Neural cell (in vitro differentiated cells): Measurements from ENCODE around the gene CD164L2. TPM values are rescaled to one million over a fixed set of nuclear protein-coding genes. Genes with fewer than 3 reads are reported as not detected.

ENCODE experiments used
- H2AFZ ChIP-seq: fragments of 200-600, 300-800 bp; sonication (generic), shearing (Covaris generic); 2 replicates; pipeline ENCODE4 v1.6.0; 2014; ENCODE audit warnings: low read depth, mild to moderate bottlenecking, antibody characterized with exemption, low read length, moderate library complexity
- H3F3A ChIP-seq: fragments of 200-600 bp; shearing (Covaris generic); 2 replicates; pipeline ENCODE4 v1.6.1; 2016; ENCODE audit warnings: mild to moderate bottlenecking, moderate library complexity, mixed read lengths, antibody characterized with exemption, low read length; ENCODE audit not compliant: insufficient read depth, poor library complexity, severe bottlenecking
- H3K27ac ChIP-seq: fragments of 200-600, 300-800 bp; sonication (generic), shearing (Covaris generic); 2 replicates; pipeline ENCODE4 v1.5.1; 2014; ENCODE audit warnings: mild to moderate bottlenecking, low read length, moderate library complexity
- H3K27me3 ChIP-seq: fragments of 300-800, 200-600 bp; sonication (generic), shearing (Covaris generic); 2 replicates; pipeline ENCODE4 v1.6.0; 2014; ENCODE audit warnings: mild to moderate bottlenecking, low read depth, low read length, moderate library complexity; ENCODE audit not compliant: insufficient read depth
- H3K36me3 ChIP-seq: fragments of 300-800, 200-600 bp; sonication (generic), shearing (Covaris generic); 2 replicates; pipeline ENCODE4 v1.5.1; 2014; ENCODE audit warnings: mild to moderate bottlenecking, antibody characterized with exemption, low read length, moderate library complexity; ENCODE audit not compliant: insufficient read depth
- H3K4me2 ChIP-seq: fragments of 300-800, 200-600 bp; sonication (generic), shearing (Covaris generic); 2 replicates; pipeline ENCODE4 v1.6.0; 2014; ENCODE audit warnings: mild to moderate bottlenecking, low read length
- H3K4me3 ChIP-seq: fragments of 300-800, 200-600 bp; sonication (generic), shearing (Covaris generic); 2 replicates; pipeline ENCODE4 v1.5.1; 2014; ENCODE audit warnings: mild to moderate bottlenecking, low read length, moderate library complexity
- H3K79me2 ChIP-seq: fragments of 200-600 bp; shearing (Covaris generic); replicated peaks from 2 replicates; pipeline ENCODE4 v1.6.0; 2014; ENCODE audit warnings: mild to moderate bottlenecking, low read length, moderate library complexity; ENCODE audit not compliant: insufficient read depth
- H3K9ac ChIP-seq: fragments of 300-800, 200-600 bp; sonication (generic), shearing (Covaris generic); 2 replicates; pipeline ENCODE4 v1.6.1; 2016; ENCODE audit warnings: mild to moderate bottlenecking, low read length, mixed read lengths
- H3K9me2 ChIP-seq: fragments of 200-600 bp; shearing (Covaris generic); 2 replicates; pipeline ENCODE4 v1.6.1; 2016; ENCODE audit warnings: mild to moderate bottlenecking, low read length, mixed read lengths; ENCODE audit not compliant: insufficient read depth
- H3K9me3 ChIP-seq: fragments of 200-600, 300-800 bp; sonication (generic), shearing (Covaris generic); 2 replicates; pipeline ENCODE4 v1.6.1; 2016; ENCODE audit warnings: mild to moderate bottlenecking, mixed run types, low read length, moderate library complexity, mixed read lengths
- H4K20me1 ChIP-seq: fragments of 200-600 bp; shearing (Covaris generic); 2 replicates; pipeline ENCODE4 v1.6.1; 2016; ENCODE audit warnings: mild to moderate bottlenecking, mixed run types; ENCODE audit not compliant: insufficient read depth
- CTCF ChIP-seq: fragments of 450-650 bp; IDR thresholded peaks from 2 replicates; pipeline ENCODE4 v1.5.1; 2014; ENCODE audit warnings: antibody characterized with exemption, mild to moderate bottlenecking, moderate library complexity; ENCODE audit not compliant: poor library complexity, severe bottlenecking
- EP300 ChIP-seq: fragments of 450-650 bp; conservative IDR thresholded peaks from 2 replicates; pipeline ENCODE4 v1.6.1; 2014; ENCODE audit warnings: antibody characterized with exemption, mild to moderate bottlenecking, moderate library complexity; ENCODE audit not compliant: poor library complexity, severe bottlenecking
- EZH2 ChIP-seq: fragments of 200-600, 300-800 bp; shearing (Covaris generic), sonication (generic); IDR thresholded peaks from 2 replicates; pipeline ENCODE4 v1.6.1; 2014; ENCODE audit warnings: antibody characterized with exemption, low read length, borderline replicate concordance, mild to moderate bottlenecking; ENCODE audit not compliant: insufficient read depth, poor library complexity, severe bottlenecking
- MXI1 ChIP-seq: fragments of 450-650 bp; conservative IDR thresholded peaks from 2 replicates; pipeline ENCODE4 v1.6.1; 2014; ENCODE audit warnings: antibody characterized with exemption, mild to moderate bottlenecking; ENCODE audit not compliant: poor library complexity, severe bottlenecking
- POLR2AphosphoS5 ChIP-seq: IDR thresholded peaks from 2 replicates; pipeline ENCODE4 v1.6.1; 2012
- RAD21 ChIP-seq: fragments of 450-650 bp; conservative IDR thresholded peaks from 2 replicates; pipeline ENCODE4 v1.6.1; 2014; ENCODE audit warnings: antibody characterized with exemption, mild to moderate bottlenecking, moderate library complexity
- REST ChIP-seq: IDR thresholded peaks from 2 replicates; pipeline ENCODE4 v1.6.1; 2012; ENCODE audit warnings: borderline replicate concordance
- SMC3 ChIP-seq: fragments of 450-650 bp; conservative IDR thresholded peaks from 2 replicates; pipeline ENCODE4 v1.6.1; 2014; ENCODE audit warnings: antibody characterized with exemption, mild to moderate bottlenecking, moderate library complexity; ENCODE audit not compliant: poor library complexity
- TAF1 ChIP-seq: IDR thresholded peaks from 2 replicates; pipeline ENCODE4 v1.6.1; 2012; ENCODE audit warnings: low read depth
- polyA plus RNA-seq: library from polyadenylated mRNA; depleted of rRNA; stranded (reverse); fragments of >200 nt; gene quantifications from 2 replicates; pipeline ENCODE4 v1.2.3, GENCODE V29; 2014

The CD164L2 gene
- polyA plus RNA-seq, 1 donor from 2014 or later = not detected

GRCh38 chr1:27380766-27381733 is 2.1 kb downstream of the CD164L2 start:
- no peaks in the 10 kb centered on the region for H3F3A ChIP-seq
- H3K27ac ChIP-seq = no peak overlapping the region
- H3K4me3 ChIP-seq = no peak overlapping the region
- no peaks in the 10 kb centered on the region for H4K20me1 ChIP-seq
- no peak for TF ChIP-seq EP300
- no peak for TF ChIP-seq TAF1
- no peak for TF ChIP-seq CTCF
- TF ChIP-seq RAD21 = no peak
- TF ChIP-seq SMC3 = no peak
- TF ChIP-seq EZH2 = no peak
- TF ChIP-seq POLR2AphosphoS5 = no peak
- H3K27me3 ChIP-seq = peaks cover 10% of the 10 kb centered on the region
- H3K4me2 ChIP-seq = no peak overlapping the region
- H3K9ac ChIP-seq = no peak overlapping the region
- no peaks in the 10 kb centered on the region for H3K9me2 ChIP-seq
- H2AFZ ChIP-seq = no peak overlapping the region
- no peaks in the 10 kb centered on the region for H3K36me3 ChIP-seq
- no peaks in the 10 kb centered on the region for H3K79me2 ChIP-seq
- no peaks in the 10 kb centered on the region for H3K9me3 ChIP-seq

- no peaks in the 10 kb centered on the region for H3K9me3 ChIP-seq
- no peaks in the 10 kb centered on the region for H4K20me1 ChIP-seq
- peaks cover 10% of the 10 kb centered on the region for H3K27me3 ChIP-seq
- H3K4me2 ChIP-seq = no peak overlapping the region
- H3F3A ChIP-seq = no peaks in the 10 kb centered on the region
- TF ChIP-seq TAF1 = no peak
- TF ChIP-seq EZH2 = no peak
- TF ChIP-seq SMC3 = no peak
- no peak for TF ChIP-seq REST
- TF ChIP-seq EP300 = no peak
- no peak for TF ChIP-seq RAD21
- TF ChIP-seq CTCF = no peak
- TF ChIP-seq MXI1 = no peak
- no peak for TF ChIP-seq POLR2AphosphoS5
- H3K79me2 ChIP-seq = no peaks in the 10 kb centered on the region
- H3K36me3 ChIP-seq = no peaks in the 10 kb centered on the region
- H2AFZ ChIP-seq = no peak overlapping the region
- no peak overlapping the region for H3K27ac ChIP-seq
- no peak overlapping the region for H3K9ac ChIP-seq
- no peaks in the 10 kb centered on the region for H3K9me2 ChIP-seq
- H3K4me3 ChIP-seq = no peak overlapping the region
These were observed 2.9 kb downstream of the CD164L2 start for GRCh38 chr1:27380224-27380623.
